HL-60 (cell line): Measurements from ENCODE around the gene NEK9.

ENCODE experiments used
- POLR2AphosphoS5 ChIP-seq: IDR thresholded peaks from 2 replicates; pipeline ENCODE4 v1.6.1; 2012; ENCODE audit warnings: low read depth
- REST ChIP-seq: IDR thresholded peaks from 2 replicates; pipeline ENCODE4 v1.6.1; 2012; ENCODE audit warnings: low read depth; ENCODE audit not compliant: insufficient replicate concordance
- SPI1 ChIP-seq: IDR thresholded peaks from 2 replicates; pipeline ENCODE4 v1.6.1; 2012; ENCODE audit warnings: low read depth, mild to moderate bottlenecking, borderline replicate concordance
- TF ChIP-seq, protein P1 (sequence below): IDR thresholded peaks from one replicate; pipeline ENCODE4 v1.5.1; 2011; ENCODE audit warnings: low read length, control low read depth, inconsistent platforms; ENCODE audit not compliant: insufficient read depth

- TF ChIP-seq, protein P1, sequence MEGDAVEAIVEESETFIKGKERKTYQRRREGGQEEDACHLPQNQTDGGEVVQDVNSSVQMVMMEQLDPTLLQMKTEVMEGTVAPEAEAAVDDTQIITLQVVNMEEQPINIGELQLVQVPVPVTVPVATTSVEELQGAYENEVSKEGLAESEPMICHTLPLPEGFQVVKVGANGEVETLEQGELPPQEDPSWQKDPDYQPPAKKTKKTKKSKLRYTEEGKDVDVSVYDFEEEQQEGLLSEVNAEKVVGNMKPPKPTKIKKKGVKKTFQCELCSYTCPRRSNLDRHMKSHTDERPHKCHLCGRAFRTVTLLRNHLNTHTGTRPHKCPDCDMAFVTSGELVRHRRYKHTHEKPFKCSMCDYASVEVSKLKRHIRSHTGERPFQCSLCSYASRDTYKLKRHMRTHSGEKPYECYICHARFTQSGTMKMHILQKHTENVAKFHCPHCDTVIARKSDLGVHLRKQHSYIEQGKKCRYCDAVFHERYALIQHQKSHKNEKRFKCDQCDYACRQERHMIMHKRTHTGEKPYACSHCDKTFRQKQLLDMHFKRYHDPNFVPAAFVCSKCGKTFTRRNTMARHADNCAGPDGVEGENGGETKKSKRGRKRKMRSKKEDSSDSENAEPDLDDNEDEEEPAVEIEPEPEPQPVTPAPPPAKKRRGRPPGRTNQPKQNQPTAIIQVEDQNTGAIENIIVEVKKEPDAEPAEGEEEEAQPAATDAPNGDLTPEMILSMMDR, result no peak
- no peak for TF ChIP-seq SPI1
- no peak for TF ChIP-seq REST
- no peak for TF ChIP-seq POLR2AphosphoS5
Measured at GRCh38 chr14:75113932-75114539, 12.8 kb downstream of the NEK9 start.
